Suppressor macrophage (primary cell): ENCODE measurements around the gene ARRDC3.

Experiments used
- DNase-seq, 4 experiments: peaks; one replicate each; pipeline ENCODE4 v3.0.0-alpha.2; 2020 to 2022

ARRDC3 gene

GRCh38 chr5:91384671-91385430, 1.7 kb upstream of the ARRDC3 start:
- peak; percentile 75 to 92 (median 82) for DNase-seq

DNA sequence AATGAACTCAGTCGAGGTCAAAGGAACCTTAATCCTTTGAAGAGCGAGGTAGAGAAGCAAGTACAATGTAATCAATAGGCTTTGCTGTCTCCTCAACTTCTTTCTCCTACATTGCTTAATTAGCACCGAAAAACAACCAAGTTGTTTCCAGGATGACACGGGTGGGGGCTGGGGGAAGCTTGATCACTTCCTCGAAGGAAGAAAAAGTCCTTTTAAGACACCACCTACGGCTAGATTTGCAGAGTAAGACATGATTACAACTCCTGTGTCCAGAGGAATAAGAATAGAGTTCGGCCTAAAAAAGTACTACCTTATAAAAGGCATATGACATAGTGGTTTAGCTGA, 811 bp upstream of the ARRDC3 start:
- peak; percentile 41 to 71 (median 62) for DNase-seq

- DNase-seq = peak; percentile 42 to 64 (median 52)
Measured at GRCh38 chr5:91382530-91383026, 539 bp downstream of the ARRDC3 start.

- peak; percentile 77 to 88 (median 84) for DNase-seq
Measured at GRCh38 chr5:91381774-91382359, 1.2 kb downstream of the ARRDC3 start.

DNA sequence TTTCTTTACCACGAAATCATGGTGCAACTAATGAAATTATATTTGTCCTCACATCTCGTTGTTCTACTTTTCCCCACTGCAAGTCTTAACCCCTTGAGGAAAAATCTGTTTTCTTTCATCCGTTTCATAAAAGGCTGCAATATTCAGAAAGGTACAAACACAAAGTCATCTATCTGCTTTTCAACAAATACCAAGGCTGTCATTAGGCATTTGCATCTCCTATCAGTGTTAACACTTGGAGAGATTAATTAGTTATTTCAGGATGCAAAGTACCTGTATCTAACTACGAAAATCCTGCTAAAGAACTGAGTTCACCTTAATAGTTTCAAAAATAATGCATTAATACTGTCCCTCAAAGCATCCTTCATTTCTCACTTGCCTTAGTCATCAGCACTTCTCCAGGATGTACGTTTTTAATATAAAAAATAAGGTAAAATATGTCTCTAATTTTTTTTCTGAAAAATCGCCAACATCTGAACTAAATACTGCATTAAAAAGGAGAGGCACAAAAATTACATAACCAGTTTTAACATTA, 1.8 kb downstream of the ARRDC3 start:
- no peak for DNase-seq

DNA sequence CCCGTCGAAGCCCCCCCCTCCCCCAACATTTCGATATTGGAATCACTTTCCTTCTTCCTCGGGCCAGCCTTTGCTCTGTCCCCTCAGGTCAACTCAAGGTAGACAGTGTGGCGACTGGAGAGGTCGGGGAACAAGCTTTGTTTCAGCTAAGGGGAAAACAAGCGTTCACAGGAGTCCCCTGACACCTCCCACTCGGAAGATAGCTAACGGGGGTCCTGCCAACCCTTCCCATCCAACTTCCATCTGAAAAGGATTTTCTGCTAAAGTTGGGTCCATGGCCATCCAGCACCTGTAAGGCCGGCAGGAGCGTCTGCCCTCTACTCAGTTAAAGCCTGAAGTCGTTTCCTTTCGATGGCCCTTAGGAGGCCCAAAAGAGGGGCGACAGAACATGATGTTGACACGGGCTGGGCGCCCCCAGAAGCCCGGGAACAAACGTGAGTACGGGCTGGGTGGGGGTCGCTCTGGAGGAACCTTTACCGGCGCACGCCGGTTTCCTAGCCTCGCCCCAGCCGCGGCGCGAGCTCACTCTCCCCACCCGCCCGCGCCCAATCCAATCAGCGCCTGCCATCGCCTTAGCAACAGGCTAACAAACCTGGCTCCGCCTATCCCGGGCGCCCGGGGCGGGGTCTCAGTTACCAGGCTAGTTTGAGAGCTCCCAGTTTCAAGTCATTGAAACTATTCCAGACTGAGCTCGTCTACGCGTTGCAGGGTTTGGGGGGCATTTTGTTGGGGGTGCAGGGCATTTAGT, 2.5 kb downstream of the ARRDC3 start:
- peak; percentile 97 to 98 (median 98) for DNase-seq

- peak; percentile 98 to 100 (median 98) for DNase-seq
Measured at GRCh38 chr5:91379914-91380490, 3.1 kb downstream of the ARRDC3 start.

- peak in 2 of 4 experiments; percentile 13 to 39 for DNase-seq
Measured at GRCh38 chr5:91379246-91379913, 3.7 kb downstream of the ARRDC3 start.

DNA sequence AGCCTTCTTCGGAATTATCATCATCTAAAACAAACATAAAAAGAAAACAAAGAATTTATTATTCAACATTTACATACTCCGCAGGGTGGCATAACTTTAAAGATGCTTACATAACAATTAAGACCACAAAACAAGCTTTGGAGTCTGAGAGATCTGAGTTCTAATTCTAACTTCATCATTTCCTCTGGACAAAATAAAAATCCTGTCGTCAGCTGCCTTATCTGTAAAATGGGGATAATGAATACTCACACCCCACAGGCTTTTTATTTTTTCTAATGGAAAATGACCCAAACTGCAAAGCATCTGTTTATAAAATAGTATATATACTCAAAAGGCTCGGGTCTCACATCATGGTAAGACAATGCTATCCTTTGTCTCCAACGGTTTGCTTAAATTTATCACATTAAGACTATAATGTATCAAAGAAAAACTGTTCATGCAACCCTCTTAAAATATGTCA, 4.3 kb downstream of the ARRDC3 start:
- DNase-seq = peak in 2 of 4 experiments; percentile 25 to 29

GRCh38 chr5:91374893-91375520, 8.1 kb downstream of the ARRDC3 start:
- no peak for DNase-seq

DNA sequence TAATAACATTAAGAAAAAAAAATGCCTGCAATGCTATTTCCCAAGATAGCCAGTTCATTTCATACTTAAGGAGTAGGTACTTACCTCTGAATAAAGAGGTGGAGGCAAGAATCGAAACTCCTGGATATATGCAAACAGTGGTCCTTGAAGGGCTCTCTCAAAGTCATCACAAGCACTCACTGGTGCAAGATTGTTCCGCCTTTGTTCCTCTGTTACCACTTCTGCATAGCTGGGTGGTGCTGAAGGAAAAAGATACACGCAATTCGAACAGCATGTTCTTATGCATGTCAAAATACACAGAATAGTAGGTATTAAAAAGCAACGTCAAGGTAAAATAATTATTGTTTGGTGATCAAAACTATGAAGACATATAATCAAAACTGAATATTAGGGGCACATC, 9.5 kb downstream of the ARRDC3 start:
- no peak for DNase-seq

- DNase-seq = no peak
Measured at GRCh38 chr5:91373006-91373405, 10.1 kb downstream of the ARRDC3 start.

DNA sequence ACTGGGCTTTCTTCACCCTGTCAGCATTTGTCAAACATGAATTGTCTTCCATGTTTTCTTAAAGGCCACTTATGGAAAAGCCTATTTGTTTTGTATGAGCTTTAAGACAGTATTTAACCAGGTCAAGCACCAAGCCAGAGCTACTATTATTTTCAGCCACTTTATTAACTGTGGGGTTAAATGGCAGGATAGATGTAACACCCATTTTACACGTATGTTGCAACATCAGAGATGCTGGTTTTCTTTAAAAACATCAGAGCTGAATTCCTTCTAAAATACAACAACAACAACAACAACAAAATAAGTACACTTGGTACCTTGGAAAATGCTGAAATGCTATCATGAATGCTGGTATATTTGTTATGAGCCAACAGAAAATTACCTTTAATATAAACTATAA, 13.6 kb downstream of the ARRDC3 start:
- no peak for DNase-seq

- no peak for DNase-seq
Measured at GRCh38 chr5:91367908-91368648, 15.0 kb downstream of the ARRDC3 start.

DNA sequence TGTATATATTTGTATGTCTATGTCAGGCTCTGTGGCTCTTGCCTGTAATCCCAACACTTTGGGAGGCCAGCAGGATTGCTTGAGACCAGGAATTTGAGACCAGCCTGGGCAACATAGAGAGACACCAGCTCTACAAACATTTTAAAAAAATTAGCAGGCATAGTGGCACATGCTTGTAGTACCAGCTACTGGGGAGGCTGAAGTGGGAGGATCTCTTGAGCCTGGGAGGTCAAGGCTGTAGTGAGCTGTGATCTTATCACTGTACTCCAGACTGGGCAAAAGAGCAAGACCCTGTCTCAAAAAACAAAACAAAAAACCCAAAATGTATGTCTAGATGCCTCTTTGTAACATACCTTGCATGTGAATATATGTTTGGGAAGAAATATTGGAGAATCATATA, 15.8 kb downstream of the ARRDC3 start:
- no peak for DNase-seq

GRCh38 chr5:91366551-91366950, 16.6 kb downstream of the ARRDC3 start:
- DNase-seq = no peak

- DNase-seq = no peak
Measured at GRCh38 chr5:91365498-91365897, 17.6 kb downstream of the ARRDC3 start.

DNA sequence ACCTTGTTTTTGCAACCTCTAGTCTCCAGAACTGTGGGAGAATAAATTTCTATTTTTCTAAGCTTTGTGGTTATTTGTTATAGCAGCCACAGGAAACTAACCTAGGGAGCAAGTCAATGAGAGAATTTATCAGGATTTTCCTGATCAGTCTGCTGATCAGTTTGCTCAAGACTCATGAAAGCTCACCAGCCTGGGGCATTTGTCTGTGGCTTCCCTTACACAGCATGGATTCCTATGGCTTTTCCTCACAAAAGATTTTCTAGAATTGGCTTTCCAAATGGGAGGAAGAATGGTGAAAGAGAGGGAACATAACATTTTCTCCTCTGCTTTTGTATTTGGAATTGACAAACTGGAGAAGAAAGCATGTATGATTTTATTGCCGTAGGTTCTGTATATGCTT, 20.2 kb downstream of the ARRDC3 start:
- no peak for DNase-seq

DNA sequence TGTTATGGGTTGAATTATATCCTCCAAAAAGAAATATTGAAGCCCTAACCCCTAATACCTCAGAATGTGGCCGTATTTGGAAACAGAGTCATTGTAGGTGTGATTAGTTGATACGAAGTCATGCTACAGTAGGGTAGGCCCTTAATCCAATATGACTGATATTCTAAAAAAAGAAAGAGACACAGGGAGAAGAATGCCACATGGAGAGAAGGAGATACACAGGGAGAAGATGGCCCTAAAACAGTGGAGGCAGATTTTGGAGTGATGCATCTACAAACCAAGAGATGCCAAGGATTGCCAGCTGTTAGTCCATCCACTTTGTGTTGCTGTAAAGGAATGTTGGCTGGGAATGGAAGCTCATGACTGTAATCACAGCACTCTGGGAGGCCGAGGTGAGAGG, 21.3 kb downstream of the ARRDC3 start:
- no peak for DNase-seq

- no peak for DNase-seq
Measured at GRCh38 chr5:91361055-91361701, 21.9 kb downstream of the ARRDC3 start.
